ENCODE results near the gene RPRD1B.

The RPRD1B gene

GRCh38 chr20:38135271-38135650 lies 101.7 kb downstream of the RPRD1B start:
- no peak for TF ChIP-seq ZFX (IDR thresholded peaks at IDR 0.05; ENCODE audit: borderline replicate concordance)
- TF ChIP-seq CTCF (IDR thresholded peaks at IDR 0.05): no peak
- no peak overlapping the region for H3K27ac ChIP-seq

GRCh38 chr20:38135651-38136420 lies 102.3 kb downstream of the RPRD1B start:
- H3K27ac ChIP-seq: no peak overlapping the region
- TF ChIP-seq ZFX (IDR thresholded peaks at IDR 0.05; ENCODE audit: borderline replicate concordance) (no peak), CTCF (IDR thresholded peaks at IDR 0.05) (no peak)

- no peak overlapping the region for H3K27ac ChIP-seq
- TF ChIP-seq ZFX (IDR thresholded peaks at IDR 0.05; ENCODE audit: borderline replicate concordance) (no peak), CTCF (IDR thresholded peaks at IDR 0.05) (no peak)
These were observed 103.1 kb downstream of the RPRD1B start for GRCh38 chr20:38136421-38137245.

GRCh38 chr20:38137441-38138037 lies 104.0 kb downstream of the RPRD1B start:
- TF ChIP-seq CTCF (IDR thresholded peaks at IDR 0.05): no peak
- TF ChIP-seq ZFX (IDR thresholded peaks at IDR 0.05; ENCODE audit: borderline replicate concordance): no peak
- H3K27ac ChIP-seq: no peak overlapping the region

GRCh38 chr20:38138086-38138778 lies 104.7 kb downstream of the RPRD1B start:
- H3K27ac ChIP-seq: no peak overlapping the region
- TF ChIP-seq ZFX (IDR thresholded peaks at IDR 0.05; ENCODE audit: borderline replicate concordance) (no peak), CTCF (IDR thresholded peaks at IDR 0.05) (no peak)

- TF ChIP-seq ZFX (IDR thresholded peaks at IDR 0.05; ENCODE audit: borderline replicate concordance) (no peak), CTCF (IDR thresholded peaks at IDR 0.05) (no peak)
- no peak overlapping the region for H3K27ac ChIP-seq
These were observed 105.8 kb downstream of the RPRD1B start for GRCh38 chr20:38139156-38139912.
